Hematopoietic multipotent progenitor cell treated with erythropoietin and hydrocortisone succinate and interleukin-3 and kit ligand, for 8 days (in vitro differentiated cells): ENCODE measurements around the gene ERP27.
A peak's percentile ranks its signal among the peaks of the same experiment; 100 is the strongest.

Source experiments
- DNase-seq: peaks from one replicate; pipeline ENCODE4 v3.0.0-alpha.2; 2015

The ERP27 gene

DNA sequence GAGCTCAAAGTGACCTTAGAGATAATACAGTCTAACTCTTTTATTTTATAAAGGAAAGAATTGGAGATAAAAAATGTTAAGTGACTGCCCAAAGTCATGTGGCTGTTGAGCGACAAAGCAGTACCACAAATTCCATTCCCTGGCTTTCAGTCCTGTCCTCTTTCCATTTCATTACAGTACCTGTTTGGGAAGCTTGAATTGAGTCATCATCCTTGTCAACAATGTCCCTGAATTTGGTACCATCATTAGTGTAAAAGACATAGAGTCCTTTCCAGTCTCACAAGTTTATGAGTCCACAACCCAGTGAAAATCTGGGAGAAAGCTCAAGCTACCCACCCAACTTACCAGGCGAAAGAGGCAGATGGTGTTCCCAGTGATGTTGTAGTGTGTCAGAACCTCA, 3.8 kb downstream of the ERP27 start:
- DNase-seq, result no peak

DNA sequence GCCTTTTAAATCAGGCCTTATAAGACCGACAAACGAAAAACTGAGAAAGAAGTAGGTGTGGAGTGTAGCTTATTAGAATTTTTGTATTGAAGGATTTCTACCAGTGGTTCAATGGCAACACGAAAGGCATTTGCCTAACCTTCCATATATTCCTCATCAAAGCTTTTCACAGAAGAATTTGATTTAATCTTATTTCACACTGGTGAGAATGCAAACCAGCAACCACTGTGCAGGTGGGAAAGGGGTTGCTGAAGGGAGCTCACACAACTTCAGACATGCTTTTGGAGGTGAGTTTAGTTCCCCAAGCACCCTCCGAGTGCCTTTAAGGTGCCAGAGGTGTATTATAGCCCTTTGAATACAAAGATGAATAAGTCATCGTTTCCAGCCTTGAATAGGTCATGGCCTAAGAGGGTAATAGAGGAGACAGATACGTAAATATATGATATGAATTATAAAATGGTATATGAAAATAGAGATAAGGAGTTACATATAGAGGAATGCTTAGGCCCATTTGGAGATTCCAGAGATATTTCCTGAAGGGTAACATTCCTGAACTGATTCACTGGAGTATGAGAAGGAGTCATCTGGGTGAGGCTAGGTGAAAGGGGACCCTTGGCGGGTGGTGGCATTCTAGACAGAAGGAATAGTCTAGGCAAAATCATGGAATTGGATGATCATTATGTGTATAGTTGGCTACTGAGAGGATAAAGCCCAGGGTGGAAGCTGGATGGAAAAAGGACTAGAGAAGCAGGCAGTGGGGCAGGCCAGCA, 6.4 kb downstream of the ERP27 start:
- DNase-seq, result no peak

DNA sequence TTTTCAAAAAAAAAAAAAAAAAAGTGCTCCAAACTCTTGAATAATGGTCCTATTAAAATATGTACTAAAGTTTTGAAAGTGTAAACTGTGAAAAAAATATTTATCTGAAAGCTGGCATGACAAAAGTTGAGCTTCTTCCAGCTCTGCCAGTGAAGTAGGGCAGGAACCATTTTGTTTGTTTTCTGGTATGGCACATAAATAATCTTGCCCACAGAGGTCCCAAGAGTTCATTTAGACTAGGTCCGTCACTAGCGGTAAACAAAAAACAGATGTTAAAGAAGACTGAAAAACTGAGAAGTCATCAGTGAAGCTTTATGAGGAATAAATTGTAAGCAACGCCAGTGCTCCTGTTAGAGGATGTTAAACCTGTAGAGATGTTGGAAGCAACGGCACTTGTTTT, 7.0 kb downstream of the ERP27 start:
- DNase-seq, result no peak

DNA sequence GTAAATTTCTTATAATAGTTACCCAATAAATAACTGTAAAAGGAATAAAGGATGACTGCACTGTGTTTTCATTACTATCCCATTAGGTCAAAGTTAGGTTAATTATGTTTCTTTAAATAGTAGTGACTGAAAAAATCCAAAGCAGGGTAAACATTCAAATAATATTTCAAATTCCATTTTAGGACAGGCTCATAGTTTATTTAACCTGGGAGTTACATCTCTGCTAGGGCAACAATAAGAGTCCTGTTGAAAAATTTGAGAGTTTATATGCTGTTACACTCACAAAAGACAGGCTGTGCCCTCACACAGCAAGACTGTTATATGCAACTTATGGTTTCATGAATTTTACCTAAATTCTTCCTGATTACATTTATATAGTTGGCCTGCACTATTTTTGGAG, 8.0 kb downstream of the ERP27 start:
- no peak for DNase-seq

DNA sequence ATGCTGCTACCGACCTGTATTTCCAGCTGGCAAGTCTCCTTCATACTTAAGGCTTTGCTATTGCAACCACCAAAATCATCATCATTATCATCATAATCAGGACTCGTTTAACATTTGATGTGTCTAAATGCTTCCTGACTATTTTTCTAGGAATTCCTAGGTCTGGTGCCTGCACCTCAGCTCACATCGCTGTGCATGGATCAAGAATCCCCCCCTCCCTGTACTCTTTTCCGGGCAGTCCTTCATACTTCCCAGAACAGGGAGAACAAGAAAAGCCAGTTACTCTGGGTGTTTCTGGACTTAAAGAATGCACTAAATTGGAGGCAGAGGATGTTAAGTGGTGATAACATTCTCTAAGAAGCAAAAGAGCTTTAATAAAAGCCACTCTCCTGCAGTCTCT, 9.4 kb downstream of the ERP27 start:
- DNase-seq, result no peak

DNA sequence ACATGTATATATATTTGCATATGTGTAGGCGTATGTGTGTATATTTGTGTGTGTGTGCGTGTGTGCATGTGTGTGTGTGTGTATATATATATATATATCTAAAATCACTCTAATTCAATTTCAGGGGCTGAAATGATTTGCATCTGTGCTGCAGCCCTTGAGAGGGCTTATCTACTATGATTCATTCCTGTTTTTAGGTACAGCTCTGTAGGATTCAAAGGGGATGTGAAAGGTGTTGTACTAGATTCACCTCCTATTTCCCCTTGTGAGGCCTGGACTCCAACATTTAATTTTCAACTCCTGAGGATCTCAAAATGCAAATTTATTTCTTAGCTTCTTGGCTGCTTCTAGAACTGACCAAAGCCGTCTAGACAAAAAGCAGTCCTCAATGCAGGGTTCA, 11.1 kb downstream of the ERP27 start:
- DNase-seq, result no peak

DNA sequence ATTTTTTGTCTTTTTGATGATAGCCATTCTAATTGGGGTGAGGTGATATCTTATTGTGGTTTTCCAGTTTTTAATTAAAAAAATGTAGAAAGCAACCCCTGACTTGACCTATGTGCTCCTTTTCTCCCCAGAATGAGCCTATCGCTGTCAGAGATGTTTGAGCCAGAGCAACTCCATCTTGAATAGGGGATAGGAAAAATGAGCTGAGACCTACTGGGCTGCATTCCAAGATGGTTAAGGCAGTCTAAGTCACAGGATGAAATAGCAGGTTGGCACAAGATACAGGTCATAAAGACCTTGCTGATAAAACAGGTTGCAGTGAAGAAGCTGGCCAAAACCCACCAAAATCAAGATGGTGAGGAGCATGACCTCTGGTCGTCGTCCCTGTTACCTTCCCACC, 13.8 kb downstream of the ERP27 start:
- no peak for DNase-seq

DNA sequence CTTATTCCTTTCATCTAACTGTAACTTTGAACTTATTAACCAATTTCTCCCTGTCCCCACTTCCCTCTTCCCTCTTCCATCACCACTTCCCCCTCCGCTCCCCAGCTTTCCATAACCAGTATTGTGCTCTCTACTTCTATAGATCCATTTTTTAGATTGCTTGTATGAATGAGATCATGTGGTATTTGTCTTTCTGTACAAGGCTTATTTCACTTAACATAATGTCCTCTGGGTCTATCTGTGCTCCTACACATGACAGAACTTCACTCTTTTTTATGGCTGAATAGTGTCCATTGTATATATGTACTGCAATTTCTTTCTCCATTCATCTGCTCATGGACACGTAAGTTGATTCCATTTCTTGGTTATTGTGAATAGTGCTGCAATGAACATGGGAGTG, 14.4 kb downstream of the ERP27 start:
- no peak for DNase-seq

DNA sequence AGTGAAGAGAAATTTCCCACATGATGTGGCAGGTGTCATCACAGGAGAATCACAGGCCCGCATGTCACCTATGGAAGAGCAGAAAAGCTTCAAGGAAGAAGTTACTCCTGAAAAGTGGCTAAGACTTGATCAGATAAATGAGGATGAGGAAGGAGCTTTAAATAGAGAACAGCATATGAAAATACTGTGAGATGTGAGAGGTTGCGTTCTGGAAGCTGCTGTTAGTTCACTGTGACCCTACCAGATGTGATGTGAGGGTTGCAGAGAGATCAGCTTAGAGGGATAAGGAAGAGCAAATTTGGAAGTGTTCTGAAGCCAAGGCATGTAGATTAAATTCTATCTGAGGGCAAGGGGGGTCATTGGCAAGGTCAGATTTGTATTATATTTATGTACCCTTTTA, 17.1 kb downstream of the ERP27 start:
- DNase-seq, result no peak

DNA sequence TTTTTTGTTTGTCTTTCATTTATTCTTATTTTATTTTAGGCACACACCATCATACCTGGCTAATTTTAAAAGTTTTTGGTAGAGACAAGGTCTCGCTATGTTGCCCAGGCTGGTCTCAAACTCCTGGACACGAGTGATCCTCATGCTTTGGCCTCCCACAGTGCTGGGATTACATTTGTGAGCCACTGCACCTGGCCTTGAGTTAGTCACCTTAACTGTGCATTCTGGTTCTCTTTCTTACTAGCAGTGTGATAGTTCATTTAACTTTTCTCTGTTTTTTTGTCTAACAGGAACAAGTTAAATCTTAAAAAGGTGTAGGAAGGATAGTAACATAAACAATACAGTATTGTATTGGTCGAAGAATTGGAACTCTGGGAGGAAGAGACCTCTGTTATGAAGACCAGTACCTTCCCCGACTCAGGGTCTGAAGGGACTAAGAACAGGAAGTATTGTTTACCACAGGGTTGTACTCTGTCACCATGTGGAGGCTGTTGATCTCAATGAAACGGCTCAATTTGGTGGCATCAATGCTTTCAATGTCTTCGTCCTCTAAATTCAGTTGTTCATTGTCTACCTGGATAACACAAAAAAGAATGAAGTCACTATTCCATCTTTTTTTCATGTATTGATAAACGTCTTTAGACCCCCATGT, 17.7 kb downstream of the ERP27 start:
- DNase-seq, result peak; percentile 30

DNA sequence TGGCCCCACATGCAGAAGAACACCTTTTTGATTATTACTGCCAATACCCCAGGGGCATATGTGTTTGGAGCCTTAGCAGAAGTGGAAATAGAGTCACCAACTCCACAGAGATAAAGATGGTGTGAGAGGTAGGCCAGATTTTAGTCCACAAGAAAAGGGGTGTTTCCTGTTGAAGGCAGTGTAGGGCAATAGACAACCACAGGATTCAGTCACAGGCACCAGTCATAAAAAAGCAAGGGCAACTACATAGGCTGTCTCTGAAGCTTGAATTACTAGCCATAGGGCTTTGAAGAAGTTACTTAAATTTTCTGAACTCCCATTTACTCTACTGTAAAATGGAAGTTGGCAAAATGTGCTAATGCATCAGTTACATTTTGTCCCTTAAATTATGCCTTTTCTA, 18.9 kb downstream of the ERP27 start:
- DNase-seq, result no peak

DNA sequence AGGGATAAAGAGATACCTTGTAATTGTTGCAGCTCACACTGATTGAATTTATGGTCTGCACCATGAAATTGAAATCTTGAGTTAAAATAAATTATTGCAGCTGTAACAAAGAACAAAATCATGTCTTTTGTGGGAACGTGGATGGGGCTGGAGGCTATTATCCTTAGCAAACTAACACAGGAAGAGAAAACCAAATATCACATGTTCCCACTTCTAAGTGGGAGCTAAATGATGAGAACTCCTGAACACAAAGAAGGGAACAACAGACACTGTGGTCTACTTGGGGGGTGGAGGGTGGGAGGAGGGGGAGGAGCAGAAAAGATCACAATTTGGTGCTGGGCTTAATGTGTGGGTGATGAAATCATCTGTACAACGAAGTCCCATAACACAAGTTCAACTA, 22.6 kb downstream of the ERP27 start:
- DNase-seq, result no peak

DNA sequence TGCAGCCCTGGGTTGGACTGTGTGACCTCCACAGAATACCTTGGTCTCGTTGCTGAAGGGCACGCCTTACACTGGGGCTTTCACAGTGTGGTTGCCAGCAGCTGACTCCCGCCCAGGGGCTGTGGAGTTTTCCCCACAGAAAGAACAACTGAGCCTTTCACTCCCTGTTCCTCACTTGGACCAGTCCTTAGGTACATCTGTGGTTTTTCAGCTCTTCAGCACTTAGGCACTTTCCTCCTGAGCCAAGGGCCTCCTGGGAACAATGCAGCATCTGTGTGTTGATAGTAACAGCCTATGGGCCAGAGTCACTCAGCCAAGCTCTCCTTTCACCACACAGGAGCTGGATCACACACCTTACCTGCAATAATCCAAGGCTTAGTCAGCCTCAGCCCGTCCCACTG, 25.0 kb downstream of the ERP27 start:
- DNase-seq, result no peak

DNA sequence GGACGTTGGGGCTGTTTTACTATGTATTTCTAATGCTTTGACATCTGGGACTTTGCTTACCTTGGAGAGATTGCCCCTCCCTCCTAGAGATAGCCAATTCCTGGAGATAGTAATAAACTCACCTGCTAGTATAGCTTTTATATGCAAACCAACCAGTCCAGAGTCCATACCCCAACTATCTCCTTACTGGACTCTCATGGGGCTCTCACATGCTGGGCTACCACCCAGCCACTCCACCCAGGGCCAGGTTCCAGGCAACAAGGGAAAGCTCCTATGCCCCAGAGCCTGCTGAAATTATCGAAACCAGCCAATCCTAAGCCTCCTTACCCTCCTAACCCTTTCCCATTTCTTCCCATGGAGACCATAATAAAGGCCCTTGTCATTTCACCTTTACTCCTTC, 27.2 kb downstream of the ERP27 start:
- no peak for DNase-seq

DNA sequence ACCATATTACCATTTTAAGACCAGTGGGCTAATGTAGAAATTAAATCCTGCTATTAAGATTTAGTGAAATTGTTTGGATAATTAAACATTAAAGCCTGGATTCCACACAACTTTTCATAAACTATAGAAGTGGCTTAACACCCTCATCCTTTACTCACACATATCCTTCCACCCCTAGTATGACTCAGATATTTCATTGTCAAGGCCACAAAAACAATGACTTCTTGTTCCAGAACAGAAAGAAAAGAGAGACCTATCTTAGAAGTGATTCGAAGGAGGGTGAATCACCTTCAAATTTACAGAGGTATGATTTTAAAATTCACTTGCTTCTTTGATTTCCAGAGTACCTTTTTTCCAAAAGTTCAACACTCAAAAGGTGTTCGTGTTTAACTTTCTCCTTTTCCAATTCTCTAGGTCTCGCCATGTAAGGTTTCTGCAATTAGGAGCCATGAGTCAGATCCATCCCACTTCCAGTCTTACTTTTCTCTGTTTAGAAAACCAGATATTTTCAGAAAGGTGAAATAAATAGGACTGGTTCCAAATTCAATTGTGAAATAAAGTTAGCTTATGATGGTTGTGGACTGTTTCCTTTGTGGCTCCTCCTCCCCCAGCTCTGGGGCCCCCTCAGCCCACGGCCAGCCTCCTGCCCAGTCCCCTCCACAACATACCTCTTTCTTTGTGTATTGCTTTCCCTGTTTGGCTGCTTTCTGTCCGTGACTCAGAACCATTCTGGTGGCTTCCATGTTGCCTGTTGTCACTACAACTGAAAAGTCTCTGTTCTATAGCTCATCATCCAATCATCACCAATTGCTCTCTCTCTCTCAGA, 28.0 kb downstream of the ERP27 start:
- DNase-seq, result no peak

DNA sequence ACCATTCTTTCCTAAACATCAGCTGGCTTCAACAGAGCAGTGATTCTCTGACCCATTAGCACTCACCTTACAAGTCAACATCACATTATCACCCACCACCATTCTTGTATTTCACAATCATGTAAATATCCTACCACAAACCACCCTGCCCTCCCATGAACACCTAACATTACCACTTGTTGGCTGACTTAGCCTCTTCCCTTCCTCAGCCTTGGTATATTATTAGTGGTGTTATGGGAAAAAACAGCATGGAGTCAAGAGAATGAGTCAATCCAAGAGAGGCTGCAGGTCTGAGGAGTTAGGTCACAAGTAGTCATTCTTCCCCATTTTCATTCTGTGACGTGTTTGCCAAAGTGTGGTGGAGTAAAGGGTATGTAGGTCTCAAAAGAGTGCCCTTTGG, 30.4 kb downstream of the ERP27 start:
- DNase-seq, result no peak

DNA sequence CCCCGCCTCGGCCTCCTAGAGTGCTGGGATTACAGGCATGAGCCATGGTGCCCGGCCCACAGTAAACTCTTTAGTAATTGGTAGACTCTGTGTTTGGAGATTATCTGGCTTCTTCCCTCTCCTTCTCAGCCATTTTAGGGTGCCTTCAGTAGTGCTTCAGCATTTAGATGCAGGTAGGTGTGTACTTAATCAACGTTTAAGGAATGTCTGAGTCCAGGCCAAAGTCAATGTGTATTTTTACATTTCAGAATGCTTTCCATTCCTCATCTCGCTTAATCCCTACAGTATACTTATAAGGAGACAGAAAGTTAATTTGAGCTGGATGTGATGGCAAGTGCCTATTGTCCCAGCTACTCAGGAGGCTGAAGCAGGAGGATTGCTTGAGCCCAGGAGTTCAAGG, 32.2 kb downstream of the ERP27 start:
- DNase-seq, result no peak

DNA sequence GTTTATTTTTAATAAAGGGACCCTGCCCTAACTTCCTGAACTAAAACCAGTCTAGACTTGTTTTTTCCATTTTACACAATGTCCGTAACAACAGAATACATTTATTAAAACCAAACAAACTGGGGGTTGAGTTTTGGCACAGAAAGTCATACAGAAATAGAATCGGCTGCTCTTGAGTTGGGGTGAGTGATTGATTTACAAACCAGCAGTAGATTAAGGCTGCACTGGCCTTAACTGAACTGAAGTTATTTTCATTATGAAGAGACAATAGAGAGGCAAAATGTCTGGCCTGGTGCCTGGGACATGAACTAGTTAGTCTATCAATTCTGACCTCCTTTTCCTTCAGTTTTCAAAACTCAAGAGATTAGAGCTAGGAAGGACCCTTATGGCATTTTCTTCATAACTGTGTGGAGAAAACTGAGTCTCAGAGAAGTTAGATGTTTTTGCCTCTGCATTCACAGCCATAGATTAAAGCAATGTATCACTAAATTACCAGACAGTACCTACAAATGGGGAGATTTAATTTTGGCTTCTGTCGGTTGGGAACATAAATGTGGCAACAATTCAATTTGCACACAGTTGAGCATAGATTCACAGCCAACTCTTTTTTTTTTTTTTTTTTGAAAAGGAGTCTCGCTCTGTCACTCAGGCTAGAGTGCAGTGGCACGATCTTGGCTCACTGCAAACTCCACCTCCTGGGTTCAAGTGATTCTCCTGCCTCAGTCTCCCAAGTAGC, 32.9 kb downstream of the ERP27 start:
- no peak for DNase-seq

DNA sequence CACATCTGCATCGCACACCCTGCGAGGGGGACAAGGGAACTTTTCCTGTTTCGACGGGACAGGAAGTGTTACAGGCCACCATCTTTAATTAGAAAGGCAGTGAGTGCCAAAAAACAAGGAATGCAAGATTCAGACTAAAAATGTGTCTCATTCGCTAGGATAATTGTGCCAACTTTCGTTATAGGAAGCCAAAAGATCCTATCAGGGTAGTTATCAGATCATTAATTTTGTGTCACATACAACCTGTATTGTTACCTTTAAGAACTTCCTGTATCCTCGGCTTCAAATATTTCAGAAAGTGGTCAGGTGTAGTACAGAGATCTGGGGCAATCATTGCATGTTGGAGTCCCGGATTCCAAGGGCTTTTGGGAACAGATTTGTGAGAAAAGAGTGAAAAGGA, 33.5 kb downstream of the ERP27 start:
- no peak for DNase-seq

DNA sequence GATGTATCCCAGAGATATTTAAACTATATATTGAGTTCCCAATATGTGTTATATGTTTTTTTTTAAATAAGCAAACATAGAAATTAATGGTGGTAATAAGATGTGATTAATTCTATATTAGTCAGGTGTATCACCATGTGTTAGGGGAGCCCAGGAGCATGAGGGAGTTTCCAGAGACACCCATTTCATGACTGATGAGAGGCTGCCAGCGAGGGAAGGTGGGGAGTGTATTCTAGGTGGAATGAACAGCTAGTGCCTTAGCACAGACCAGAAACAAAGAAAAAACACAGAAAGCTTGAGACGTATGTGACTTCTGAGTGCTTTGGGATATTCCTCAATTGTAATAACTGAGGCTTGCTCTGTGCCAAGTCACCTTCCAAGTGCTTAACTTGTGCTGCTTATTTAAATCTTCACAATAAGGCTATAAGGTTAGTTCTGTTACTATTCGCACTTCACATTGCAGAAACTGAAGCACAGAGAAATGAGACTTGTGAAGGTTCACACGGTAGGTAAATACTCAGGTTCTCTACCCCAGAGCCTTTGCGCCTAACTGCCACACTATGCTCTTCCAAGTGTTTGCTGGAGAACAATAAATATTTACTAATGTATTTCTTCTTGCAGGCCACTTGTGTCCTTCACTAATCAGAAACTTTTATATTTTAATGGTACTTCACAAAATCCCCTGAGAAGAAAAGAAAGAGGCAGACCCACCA, 34.8 kb downstream of the ERP27 start:
- no peak for DNase-seq

DNA sequence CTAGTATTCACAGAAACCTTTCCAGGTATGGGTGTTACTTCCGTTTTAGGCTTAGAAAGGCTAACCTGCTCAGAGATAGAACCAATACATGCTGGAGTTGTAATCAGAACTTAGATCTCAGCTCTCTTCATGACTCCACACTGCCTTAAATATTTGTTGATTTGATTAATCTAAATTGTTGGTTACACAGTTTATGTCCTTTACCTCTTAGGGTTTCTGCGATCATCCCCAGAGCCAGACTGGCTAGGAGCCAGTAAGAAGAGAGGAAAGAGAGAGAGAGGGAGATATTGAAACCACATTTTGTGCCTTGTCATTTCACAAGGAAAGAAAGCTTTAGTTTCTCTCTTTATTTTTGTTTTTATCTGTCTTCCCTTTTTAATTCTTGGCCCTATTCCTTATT, 35.9 kb downstream of the ERP27 start:
- peak; percentile 72 for DNase-seq

DNA sequence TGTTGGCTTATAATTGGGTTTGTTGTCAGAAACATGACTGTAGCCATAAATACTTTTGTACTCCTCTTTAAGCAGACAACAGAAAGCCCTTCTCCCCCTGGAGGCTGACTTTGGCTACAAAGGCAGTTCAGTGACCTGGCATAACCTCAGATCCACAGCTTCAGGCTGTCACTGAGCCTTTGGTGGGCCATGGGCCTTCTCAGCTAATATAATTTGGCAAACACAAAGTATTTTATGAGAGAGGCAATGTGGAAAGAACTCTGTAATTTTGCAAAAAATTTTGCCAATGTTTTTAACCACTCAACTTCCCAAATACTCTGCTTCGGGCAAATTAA, 37.1 kb downstream of the ERP27 start:
- DNase-seq, result peak; percentile 34
